G401 (cell line): Measurements from ENCODE around the gene IRF3. TPM values are rescaled to one million over a fixed set of nuclear protein-coding genes. Genes with fewer than 3 reads are reported as not detected.
A peak's percentile ranks its signal among the peaks of the same experiment; 100 is the strongest.

Source experiments
- DNase-seq: peaks from one replicate; pipeline ENCODE4 v3.0.0-alpha.2; 2015; ENCODE audit warnings: low spot score
- in situ Hi-C: cut with HindIII; loops from 2 replicates; pipeline ENCODE4 v1.10.0; 2016; ENCODE audit warnings: low sequenced_read_pairs, mixed read lengths
- total RNA-seq: library from RNA; depleted of rRNA; stranded (reverse); fragments of >200 nt; shearing (Covaris generic); gene quantifications from 2 replicates; pipeline ENCODE4 v1.2.3, GENCODE V29; 2014

The IRF3 gene
- total RNA-seq, 1 experiment from 2014 or later, result 59.6 TPM

GRCh38 chr19:49688531-49689132 lies 23.0 kb upstream of the IRF3 start:
- no peak for DNase-seq

GRCh38 chr19:49687566-49688316 lies 22.1 kb upstream of the IRF3 start:
- DNase-seq, result no peak
- in situ Hi-C loops, result no loop called here

More at GRCh38 chr19:49688531-49689132, 23.0 kb upstream of the IRF3 start:
- in situ Hi-C loops, result no loop called here

DNA sequence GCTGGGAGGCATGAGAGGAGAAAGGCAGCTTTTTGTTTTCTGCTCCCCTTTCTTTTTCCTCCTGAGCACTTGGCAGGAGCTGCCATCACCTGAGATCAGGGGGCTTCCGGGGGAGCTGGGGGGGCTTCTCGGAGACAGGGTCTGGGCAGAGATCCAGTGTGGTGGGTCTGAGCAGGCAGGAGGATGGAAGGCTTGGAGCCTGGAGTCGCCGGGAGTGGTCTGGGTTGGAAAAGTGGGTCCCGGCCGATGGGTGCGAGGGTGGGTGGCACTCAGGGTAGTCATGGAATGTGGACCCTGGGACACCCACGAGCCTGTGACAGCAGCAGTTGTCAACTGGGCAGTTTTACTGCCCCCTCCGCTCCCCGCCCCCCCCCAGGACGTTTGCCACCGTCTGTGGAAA lies 21.5 kb upstream of the IRF3 start:
- DNase-seq, result no peak
- in situ Hi-C loops, result no loop called here

DNA sequence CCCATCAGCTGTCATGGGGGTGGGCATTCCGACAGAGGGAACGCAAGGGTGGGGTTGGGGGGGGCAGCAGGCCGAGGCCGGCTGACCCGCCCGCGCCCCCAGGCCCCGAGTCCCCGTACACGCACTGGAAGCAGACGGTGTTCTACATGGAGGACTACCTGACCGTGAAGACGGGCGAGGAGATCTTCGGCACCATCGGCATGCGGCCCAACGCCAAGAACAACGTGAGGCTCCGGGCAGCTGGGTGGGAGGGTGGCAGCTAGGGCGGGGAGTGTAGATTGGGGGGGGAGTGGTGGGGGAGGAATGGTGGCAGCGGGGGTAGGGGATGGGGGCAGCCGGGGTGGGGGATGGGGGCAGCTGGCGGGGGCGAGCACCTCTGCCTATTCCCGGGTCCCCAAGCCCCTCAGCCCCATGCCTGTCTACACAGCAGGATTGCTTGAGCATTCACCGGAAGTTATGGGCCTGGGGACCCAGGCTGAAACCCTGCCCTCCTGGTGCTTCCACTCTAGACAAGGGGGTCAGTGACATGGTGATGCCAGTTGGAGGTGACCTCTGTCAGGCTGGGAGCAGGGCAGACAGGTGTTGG lies 20.9 kb upstream of the IRF3 start:
- in situ Hi-C loops, result no loop called here
- no peak for DNase-seq

DNA sequence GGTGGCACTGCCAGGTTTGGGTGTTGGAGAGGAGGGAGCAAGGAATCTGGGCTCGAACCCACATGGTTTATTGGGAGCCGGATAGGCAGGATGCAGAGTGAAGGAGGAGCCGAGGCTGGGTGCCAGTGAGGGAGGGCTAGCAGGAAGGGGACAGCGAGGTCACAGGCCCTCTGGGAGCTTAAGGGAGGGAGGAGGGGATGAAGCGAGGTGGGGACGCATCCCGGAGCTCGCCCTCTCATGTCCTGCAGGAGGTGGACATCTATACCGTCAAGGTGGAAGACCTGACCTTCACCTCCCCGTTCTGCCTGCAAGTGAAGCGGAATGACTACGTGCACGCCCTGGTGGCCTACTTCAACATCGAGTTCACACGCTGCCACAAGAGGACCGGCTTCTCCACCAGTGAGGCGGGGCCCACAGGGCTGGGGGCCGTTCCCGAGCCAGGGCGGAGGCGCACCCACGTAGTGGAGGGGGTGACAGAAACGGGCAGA lies 20.2 kb upstream of the IRF3 start:
- in situ Hi-C loops, result no loop called here
- no peak for DNase-seq

- in situ Hi-C loops, result no loop called here
- no peak for DNase-seq
Observed at GRCh38 chr19:49684983-49685553, 19.4 kb upstream of the IRF3 start.

DNA sequence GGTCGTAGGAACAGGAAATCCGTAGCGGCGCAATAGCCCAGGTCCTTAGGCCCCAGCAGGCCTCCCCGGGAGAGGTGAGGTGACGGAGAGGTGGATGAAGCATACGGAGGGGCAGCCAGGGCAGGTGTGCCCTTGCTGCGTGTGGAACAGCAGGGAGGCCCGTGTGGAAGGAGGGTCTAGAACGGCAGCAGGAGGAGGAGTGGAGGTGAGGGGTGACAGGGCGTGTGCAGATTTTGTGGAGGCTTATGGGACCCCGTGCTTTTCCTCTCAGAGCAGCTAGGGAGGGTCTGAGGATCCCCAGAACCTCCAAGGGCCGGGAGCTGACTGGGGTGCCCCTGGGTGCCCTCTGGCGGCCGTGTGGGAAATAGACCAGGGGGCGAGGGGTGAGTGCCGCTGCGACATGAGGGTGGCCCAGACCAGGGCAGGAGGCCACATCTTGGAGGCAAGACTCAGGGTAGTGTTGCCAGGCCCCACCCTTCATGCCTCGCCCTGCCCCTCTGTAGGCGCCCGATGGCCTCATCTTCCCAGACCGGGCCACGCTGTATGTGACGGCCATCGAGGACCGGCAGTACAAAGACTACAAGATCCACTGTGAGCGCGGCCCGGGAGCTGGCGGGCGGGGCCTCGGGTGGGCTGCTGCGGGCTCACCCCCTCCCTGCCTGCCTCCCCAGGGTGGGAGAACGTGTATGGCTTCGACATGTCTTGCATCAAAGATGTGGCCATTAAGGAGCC lies 18.8 kb upstream of the IRF3 start:
- in situ Hi-C loops, result no loop called here

DNA sequence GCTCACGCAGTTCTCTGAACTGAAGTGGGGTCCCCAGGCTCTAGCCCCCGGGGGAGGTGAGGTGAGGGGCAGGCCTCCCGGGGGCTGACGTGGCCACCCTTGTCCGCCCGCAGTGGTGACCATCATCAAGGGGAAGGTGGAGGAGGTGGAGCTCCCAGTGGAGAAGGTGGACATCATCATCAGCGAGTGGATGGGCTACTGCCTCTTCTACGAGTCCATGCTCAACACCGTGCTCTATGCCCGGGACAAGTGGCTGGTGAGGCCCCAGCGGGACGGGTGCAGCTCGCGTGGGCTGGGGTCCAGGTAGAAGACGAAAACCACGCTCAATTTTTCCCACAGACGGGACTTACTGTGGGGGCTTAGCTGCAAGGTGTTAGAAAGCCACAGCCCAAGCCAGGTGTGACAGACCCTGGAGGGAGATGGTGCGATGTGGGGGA lies 18.2 kb upstream of the IRF3 start:
- DNase-seq, result no peak
- in situ Hi-C loops, result no loop called here

More for the DNA sequence above, 18.8 kb upstream of the IRF3 start:
- DNase-seq, result no peak

DNA sequence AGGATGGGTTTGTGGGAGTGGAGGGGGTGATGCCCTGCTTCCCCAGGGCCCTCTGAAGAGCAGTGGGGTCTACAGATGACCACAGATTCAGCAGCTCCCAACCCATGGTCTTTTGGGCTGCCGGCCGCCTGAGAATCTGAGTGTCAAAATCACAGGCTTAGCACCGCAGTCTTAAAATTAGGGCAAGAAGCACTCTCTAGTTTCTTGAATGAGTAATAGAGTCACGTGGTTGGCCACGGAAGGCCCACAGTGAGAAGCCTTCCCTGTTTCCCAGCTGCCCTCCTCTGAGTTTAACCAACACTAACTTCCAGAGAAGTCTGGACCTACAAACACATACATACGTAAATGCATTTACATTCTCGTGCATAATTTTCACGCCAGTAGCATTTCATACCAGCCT lies 16.6 kb upstream of the IRF3 start:
- in situ Hi-C loops, result no loop called here
- DNase-seq, result no peak

GRCh38 chr19:49681830-49682229 lies 16.2 kb upstream of the IRF3 start:
- in situ Hi-C loops, result no loop called here
- no peak for DNase-seq

- in situ Hi-C loops, result no loop called here
- DNase-seq, result peak; percentile 88
Observed at GRCh38 chr19:49680421-49681351, 15.0 kb upstream of the IRF3 start.

GRCh38 chr19:49679771-49680413 lies 14.2 kb upstream of the IRF3 start:
- DNase-seq, result no peak
- in situ Hi-C loops, result loop anchor here (10.0 kb wide), 1 partner anchor 165 kb away; the partner anchor contains the start of gene FCGRT

DNA sequence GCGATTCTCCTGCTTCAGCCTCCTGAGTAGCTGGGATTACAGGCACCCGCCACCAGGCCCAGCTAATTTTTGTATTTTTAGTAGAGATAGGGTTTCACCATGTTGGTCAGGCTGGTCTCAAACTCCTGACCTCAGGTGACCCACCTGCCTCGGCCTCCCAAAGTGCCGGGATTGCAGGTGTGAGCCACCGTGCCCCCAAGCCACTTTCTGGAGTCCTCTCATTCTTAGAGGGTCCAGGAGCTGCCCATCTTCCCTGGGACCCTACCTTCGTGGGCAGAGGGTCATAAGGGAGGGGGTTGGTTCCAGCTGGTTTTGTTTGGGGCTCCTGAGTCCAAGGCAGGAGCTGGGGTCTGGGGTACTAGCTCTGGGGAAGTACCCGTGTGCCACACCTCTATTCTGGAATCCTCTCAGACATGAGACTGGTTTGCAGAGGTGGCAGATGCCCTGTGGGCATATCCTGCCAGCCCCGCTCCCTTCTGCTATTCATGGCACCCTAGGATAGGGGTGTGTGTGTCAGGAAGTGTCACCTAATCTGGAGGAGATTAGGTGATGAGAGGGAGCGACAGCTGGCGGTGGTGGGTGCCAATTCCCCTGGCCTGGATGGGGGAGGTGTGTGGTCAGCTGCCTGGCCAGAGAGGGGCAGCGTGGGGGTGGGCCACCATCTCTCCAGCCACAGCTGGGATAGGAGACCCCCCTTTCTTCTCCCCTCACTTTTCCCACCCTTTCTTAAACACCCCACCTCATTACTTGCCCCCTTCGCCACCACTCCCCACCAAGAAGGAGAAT lies 13.5 kb upstream of the IRF3 start:
- DNase-seq, result no peak
- in situ Hi-C loops, result loop anchor here (10.0 kb wide), 1 partner anchor 164 kb away; the partner anchor contains the start of gene FCGRT

GRCh38 chr19:49677901-49678674 lies 12.4 kb upstream of the IRF3 start:
- DNase-seq, result peak; percentile 77
- in situ Hi-C loops, result loop anchor here (10.0 kb wide), 1 partner anchor 163 kb away; the partner anchor contains the start of gene FCGRT

DNA sequence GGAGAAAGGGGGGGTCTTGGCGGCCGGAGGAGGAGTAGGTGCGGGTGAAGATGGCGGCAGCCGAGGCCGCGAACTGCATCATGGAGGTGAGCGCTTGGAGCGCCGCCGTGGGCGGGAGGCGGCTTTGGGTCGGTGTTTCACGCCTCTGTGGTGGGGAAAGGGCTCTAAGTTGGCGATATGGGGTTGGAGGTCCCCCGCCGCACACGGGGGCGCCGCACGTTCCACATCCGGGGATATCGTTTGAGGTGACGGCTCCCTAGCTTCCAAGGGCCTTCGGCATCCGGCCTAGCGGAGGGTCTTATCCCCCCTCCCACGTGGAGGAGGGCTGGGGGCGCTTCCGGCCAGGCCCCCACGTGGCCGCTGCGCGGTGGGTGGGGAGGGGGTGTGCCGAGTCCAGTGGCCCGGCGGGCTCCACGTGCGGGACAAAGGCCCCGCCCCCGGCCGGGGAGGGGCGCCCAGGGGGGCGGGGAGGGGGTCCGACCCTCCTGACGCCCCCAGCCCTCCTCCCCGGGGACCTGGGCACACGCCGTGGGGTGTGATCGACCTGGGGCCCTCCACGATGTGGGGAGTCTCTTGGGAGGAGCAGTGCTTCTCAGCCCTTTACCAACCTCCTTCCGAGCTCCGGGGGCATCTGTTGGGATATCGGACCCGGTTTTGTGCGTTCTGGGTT lies 11.7 kb upstream of the IRF3 start, which contains the start of gene PRMT1:
PRMT1 (plus strand) TSS at position 41 of the 670 bp plus-strand sequence; CDS start at position 51, 10 bp downstream.
- DNase-seq, result no peak
- in situ Hi-C loops, result loop anchor here (10.0 kb wide), 1 partner anchor 163 kb away; the partner anchor contains the start of gene FCGRT
